GM12891 (cell line): ENCODE results near the gene TAF1B.

Source experiments
- PAX5 ChIP-seq: IDR thresholded peaks from 2 replicates; pipeline ENCODE4 v1.6.1; 2011; ENCODE audit warnings: low read length, moderate library complexity, mild to moderate bottlenecking; ENCODE audit not compliant: insufficient read depth, severe bottlenecking
- POLR2A ChIP-seq: IDR thresholded peaks from 2 replicates; pipeline ENCODE4 v1.6.1; 2011; ENCODE audit warnings: low read depth, low read length, control low read depth
- POLR2AphosphoS5 ChIP-seq: IDR thresholded peaks from 2 replicates; pipeline ENCODE4 v1.6.1; 2011; ENCODE audit warnings: low read depth, low read length, control low read depth
- POU2F2 ChIP-seq: IDR thresholded peaks from 2 replicates; pipeline ENCODE4 v1.6.1; 2011; ENCODE audit warnings: low read depth, mild to moderate bottlenecking, control low read depth, low read length, moderate library complexity
- SPI1 ChIP-seq: IDR thresholded peaks from 2 replicates; pipeline ENCODE4 v1.6.1; 2011; ENCODE audit warnings: low read depth, low read length, control low read depth
- TAF1 ChIP-seq: IDR thresholded peaks from 2 replicates; pipeline ENCODE4 v1.6.1; 2011; ENCODE audit warnings: low read depth, low read length, control low read depth

GRCh38 chr2:9846554-9846953 is 3.3 kb downstream of the TAF1B start:
- TF ChIP-seq POLR2A (no peak), POLR2AphosphoS5 (no peak), TAF1 (no peak), SPI1 (no peak), PAX5 (no peak), POU2F2 (no peak)
